GM12865 (cell line): Measurements from ENCODE around the gene ARHGEF28.

Experiments
- DNase-seq: peaks from one replicate; pipeline ENCODE4 v3.0.0; 2010; ENCODE audit warnings: low read depth
- H3K4me3 ChIP-seq: 2 replicates; pipeline ENCODE4 v1.5.1; 2011; ENCODE audit warnings: mild to moderate bottlenecking, low read depth, low read length, control low read depth
- TF ChIP-seq, protein P1 (sequence below): IDR thresholded peaks from 2 replicates; pipeline ENCODE4 v1.5.1; 2011; ENCODE audit warnings: low read length, control low read depth, low read depth, inconsistent platforms; ENCODE audit not compliant: insufficient read depth; ENCODE audit errors: missing control alignments

ARHGEF28 gene

DNA sequence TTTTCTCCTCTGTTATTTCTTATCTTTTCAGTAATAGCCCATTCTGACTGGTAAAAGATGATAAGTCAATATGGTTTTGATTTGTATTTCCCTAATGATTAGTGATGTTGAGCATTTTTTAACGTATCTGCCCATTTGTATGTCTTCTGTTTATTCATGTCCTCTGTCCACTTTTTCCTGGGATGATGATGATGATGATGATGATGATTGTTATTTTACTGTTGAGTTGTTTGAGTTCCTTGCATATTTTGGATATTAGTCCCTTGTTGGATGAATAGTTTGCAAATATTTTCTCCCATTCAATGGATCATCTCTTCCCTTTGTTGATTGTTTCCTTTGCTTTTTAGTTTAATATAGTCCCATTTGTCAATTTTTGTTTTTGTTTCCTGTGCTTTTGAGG, 33.4 kb upstream of the ARHGEF28 start:
- TF ChIP-seq, protein P1, sequence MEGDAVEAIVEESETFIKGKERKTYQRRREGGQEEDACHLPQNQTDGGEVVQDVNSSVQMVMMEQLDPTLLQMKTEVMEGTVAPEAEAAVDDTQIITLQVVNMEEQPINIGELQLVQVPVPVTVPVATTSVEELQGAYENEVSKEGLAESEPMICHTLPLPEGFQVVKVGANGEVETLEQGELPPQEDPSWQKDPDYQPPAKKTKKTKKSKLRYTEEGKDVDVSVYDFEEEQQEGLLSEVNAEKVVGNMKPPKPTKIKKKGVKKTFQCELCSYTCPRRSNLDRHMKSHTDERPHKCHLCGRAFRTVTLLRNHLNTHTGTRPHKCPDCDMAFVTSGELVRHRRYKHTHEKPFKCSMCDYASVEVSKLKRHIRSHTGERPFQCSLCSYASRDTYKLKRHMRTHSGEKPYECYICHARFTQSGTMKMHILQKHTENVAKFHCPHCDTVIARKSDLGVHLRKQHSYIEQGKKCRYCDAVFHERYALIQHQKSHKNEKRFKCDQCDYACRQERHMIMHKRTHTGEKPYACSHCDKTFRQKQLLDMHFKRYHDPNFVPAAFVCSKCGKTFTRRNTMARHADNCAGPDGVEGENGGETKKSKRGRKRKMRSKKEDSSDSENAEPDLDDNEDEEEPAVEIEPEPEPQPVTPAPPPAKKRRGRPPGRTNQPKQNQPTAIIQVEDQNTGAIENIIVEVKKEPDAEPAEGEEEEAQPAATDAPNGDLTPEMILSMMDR: no peak
- DNase-seq: no peak

DNA sequence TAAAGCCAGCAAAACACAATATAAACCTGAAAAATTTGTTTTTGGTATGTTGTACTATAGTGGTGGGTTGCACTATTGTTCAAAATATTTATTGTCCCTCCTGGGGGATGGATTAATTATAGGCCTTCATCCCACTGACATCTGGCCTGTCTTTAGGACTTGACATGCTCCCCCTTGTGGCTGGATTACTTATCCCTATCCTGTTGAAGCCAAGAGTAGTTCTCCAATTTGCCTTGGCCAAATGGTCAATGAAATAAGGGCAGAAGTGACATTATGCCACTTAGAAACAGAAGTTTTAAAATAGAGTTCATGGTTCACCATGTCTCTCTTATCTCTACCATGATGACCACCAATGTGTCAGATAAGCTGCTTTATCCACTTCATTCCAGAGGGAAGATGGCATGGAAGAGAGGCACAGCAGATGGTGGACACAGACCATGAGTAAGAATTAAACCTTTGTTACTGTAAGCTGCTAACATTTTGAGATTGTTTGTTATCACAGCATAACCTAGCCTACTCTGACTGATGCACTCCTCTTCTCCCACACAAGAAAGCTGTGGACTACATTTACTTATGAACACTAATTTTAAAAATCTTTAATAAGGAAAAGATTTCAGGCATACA, 29.2 kb upstream of the ARHGEF28 start:
- TF ChIP-seq, protein P1: peak; percentile 64
- H3K4me3 ChIP-seq: no peak overlapping the region
- peak; percentile 65 for DNase-seq

More for the DNA sequence above, 33.4 kb upstream of the ARHGEF28 start:
- no peak overlapping the region for H3K4me3 ChIP-seq

DNA sequence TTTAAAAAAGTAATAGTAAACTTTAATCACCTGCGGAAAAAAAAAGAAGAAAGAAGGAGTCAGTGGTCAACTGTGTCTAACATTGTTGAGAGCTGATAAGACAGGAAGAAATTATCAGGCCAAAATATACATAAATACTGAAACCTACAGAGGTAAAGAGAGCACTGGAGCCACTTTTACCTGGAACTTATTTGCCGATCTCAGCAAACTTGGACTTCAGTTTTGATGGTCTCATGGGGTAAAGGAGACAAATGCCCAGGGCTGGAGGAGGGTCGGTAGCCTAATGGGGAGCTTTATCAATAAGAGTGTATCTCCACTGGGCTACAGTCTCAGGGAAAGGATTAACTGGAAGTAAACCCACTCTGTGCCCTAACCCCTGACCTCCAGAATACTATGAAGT, 26.6 kb upstream of the ARHGEF28 start:
- no peak overlapping the region for H3K4me3 ChIP-seq

GRCh38 chr5:73603998-73604397, 22.0 kb upstream of the ARHGEF28 start:
- TF ChIP-seq, protein P1: no peak
- no peak overlapping the region for H3K4me3 ChIP-seq
- DNase-seq: no peak

More for the DNA sequence above, 26.6 kb upstream of the ARHGEF28 start:
- TF ChIP-seq, protein P1: no peak
- DNase-seq: no peak

DNA sequence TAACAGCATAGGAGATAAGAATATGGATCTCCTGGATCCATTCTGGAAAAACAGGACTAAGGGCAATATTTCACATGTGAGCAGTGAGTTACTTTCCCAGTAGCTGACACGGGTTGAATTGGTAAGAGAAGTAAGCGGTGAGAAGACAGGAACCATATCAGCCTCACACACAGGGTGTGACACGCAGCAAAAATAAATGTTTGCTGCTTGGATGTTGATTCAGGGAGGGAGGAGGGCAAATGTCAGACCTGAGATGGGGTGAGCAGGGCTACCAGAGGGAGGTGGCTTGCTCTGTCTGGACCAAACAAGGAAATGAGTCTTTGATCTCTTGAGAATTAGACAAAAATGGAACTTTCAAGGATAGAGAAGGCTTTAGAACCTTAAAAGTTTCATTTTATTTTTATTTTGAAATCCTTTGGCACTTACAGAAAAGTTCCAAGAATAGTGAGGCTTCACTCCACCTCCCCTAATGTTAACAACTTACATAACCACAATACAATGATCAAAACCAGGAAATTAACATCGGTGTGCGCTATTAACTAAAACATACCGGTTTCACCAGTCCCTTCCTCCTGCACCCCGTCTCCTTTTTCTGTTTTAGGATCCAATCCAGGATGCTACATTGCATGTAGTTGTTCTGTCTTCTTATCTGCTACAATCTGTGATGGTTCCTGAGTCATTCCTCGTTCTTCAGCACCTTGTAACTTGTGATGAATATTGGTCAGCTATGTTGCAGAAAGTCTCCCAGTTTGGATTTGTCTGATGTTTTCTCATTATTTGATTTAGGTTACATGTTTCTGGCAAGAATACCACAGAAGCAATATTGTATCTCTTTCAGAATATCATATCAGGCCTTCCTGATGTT, 20.5 kb upstream of the ARHGEF28 start:
- TF ChIP-seq, protein P1: no peak
- no peak overlapping the region for H3K4me3 ChIP-seq
- DNase-seq: no peak

DNA sequence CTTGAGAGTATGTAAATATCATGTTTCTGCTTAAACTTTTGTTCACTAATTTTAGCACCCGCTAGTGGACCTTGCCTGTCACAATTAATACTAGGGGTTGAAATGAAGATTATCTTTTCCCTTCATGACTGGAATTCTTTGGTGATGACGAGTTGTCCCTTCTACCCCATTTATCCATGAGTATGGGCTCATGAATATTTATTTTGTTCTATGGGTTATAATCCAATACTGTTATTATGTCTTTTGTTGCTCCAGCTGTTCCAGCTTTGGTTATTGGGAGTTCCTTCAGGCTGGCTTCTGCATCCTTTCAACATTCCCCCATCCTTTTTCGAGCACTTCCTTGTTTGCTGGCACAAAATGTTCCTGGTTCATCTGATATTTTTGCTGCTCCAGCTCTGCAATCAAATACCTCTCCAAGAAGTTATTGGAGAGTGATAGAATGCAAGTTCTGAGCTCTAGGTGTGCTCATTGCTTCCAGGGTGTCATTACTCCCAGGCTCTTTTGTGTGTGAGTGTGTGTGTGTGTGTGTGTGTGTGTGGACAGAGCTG, 19.7 kb upstream of the ARHGEF28 start:
- no peak overlapping the region for H3K4me3 ChIP-seq
- TF ChIP-seq, protein P1: no peak
- no peak for DNase-seq

DNA sequence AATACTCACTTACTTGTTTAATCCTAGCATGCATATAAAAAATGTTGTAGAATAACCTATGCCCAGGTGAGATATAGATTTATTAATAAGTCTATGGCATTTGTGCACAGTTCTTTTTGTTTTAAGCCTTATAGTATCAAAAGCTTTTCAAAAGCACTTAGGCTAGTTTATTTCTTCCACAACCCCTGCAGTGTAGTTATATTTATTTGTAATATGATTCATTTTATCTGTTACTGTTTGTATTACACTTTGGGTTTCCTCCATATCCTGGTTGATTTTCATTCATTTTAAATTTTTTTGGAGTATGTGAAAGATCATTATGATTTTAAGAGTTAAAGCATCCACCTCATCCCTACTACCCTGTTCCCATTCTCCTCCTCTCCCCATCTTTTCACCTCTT, 18.8 kb upstream of the ARHGEF28 start:
- TF ChIP-seq, protein P1: no peak
- no peak for DNase-seq

More for the DNA sequence above, 18.8 kb upstream of the ARHGEF28 start:
- H3K4me3 ChIP-seq: no peak overlapping the region
